ENCODE data around the gene E2F4. TPM values are rescaled to one million over a fixed set of nuclear protein-coding genes. Genes with fewer than 3 reads are reported as not detected.

E2F4 gene
- total RNA-seq, 1 donor from 2014 or later = 97.0 TPM

DNA sequence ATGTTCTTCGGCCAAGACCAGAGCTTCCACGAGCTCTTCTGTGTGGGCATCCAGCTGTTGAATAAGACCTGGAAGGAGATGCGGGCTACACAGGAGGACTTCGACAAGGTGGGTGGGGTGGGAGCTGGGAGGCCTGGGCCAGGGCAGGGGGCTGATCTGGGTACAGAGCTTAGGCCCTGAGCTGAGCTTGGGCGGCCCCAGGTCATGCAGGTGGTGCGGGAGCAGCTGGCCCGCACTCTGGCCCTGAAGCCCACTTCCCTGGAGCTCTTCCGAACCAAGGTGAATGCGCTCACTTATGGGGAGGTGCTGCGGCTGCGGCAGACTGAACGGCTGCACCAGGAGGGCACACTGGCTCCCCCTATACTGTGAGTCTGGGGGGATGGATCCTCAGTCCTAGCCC, 10.5 kb downstream of the E2F4 start:
- Mint-ChIP-seq H3K4me3 (no peak overlapping the region), H3K27me3 (ENCODE audit: low read depth) (no peaks in the 10 kb centered on the region), H3K4me1 (peaks cover 6% of the 10 kb centered on the region), H3K9me3 (no peaks in the 10 kb centered on the region), H3K27ac (ENCODE audit: unreplicated experiment) (no peak overlapping the region), H3K36me3 (ENCODE audit: low read depth) (no peaks in the 10 kb centered on the region)
- TF ChIP-seq, protein P1, sequence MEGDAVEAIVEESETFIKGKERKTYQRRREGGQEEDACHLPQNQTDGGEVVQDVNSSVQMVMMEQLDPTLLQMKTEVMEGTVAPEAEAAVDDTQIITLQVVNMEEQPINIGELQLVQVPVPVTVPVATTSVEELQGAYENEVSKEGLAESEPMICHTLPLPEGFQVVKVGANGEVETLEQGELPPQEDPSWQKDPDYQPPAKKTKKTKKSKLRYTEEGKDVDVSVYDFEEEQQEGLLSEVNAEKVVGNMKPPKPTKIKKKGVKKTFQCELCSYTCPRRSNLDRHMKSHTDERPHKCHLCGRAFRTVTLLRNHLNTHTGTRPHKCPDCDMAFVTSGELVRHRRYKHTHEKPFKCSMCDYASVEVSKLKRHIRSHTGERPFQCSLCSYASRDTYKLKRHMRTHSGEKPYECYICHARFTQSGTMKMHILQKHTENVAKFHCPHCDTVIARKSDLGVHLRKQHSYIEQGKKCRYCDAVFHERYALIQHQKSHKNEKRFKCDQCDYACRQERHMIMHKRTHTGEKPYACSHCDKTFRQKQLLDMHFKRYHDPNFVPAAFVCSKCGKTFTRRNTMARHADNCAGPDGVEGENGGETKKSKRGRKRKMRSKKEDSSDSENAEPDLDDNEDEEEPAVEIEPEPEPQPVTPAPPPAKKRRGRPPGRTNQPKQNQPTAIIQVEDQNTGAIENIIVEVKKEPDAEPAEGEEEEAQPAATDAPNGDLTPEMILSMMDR (conservative IDR thresholded peaks at IDR 0.05) = no peak
- DNase-seq (ENCODE audit: low read depth, low spot score) = no peak

DNA sequence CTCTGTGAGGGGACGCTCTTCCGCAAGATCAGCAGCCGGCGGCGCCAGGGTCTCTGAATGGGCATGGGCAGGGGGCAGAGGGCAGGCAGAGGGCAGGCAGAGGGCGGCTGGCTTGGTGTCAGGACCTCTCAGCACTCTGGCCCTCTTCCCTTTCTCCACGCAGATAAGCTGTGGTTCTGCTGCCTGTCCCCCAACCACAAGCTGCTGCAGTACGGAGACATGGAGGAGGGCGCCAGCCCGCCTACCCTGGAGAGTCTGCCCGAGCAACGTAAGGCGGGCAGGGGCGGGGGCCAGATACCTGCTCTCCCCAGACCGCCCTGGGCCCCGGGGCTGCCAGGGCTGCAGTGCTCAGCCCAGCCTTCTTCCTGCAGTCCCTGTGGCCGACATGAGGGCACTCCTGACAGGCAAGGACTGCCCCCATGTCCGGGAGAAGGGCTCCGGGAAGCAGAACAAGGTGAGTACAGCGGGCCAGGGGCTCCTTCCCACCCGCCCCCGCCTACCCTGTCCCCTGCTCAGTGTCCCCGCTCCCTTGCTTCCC, 11.1 kb downstream of the E2F4 start:
- Mint-ChIP-seq H3K9me3 (no peaks in the 10 kb centered on the region), H3K27ac (ENCODE audit: unreplicated experiment) (no peak overlapping the region), H3K27me3 (ENCODE audit: low read depth) (no peaks in the 10 kb centered on the region), H3K36me3 (ENCODE audit: low read depth) (no peaks in the 10 kb centered on the region), H3K4me1 (peaks cover 6% of the 10 kb centered on the region), H3K4me3 (no peak overlapping the region)
- DNase-seq (ENCODE audit: low read depth, low spot score) = no peak
- TF ChIP-seq, protein P1 (conservative IDR thresholded peaks at IDR 0.05) = no peak

DNA sequence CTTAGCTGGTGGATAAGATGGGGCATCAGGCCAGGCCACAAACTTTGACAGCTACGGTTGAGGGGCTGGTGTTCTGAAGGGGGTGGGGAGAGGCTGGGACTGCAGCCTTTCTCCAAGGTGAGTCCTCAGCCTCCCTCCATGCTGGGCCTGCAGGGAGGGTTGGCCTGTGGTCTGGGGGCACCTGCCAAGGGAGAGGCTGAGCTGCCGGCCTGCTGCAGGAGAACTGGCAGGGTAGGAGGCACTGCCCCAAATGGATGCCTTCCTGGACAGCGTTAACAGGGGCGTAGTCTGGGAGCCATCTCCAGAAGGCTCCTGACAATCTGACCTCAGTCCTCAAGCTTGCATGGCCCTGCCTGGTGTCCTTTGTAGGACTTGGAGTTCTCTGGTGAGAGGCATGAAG, 12.1 kb downstream of the E2F4 start:
- H3K27me3 Mint-ChIP-seq (ENCODE audit: low read depth) = peaks cover under 1% of the 10 kb centered on the region
- H3K9me3 Mint-ChIP-seq = no peaks in the 10 kb centered on the region
- peaks cover 6% of the 10 kb centered on the region for H3K4me1 Mint-ChIP-seq
- no peak for DNase-seq (ENCODE audit: low read depth, low spot score)
- H3K27ac Mint-ChIP-seq (ENCODE audit: unreplicated experiment) = no peak overlapping the region
- no peak overlapping the region for H3K4me3 Mint-ChIP-seq
- H3K36me3 Mint-ChIP-seq (ENCODE audit: low read depth) = no peaks in the 10 kb centered on the region
- TF ChIP-seq, protein P1 (conservative IDR thresholded peaks at IDR 0.05) = no peak

DNA sequence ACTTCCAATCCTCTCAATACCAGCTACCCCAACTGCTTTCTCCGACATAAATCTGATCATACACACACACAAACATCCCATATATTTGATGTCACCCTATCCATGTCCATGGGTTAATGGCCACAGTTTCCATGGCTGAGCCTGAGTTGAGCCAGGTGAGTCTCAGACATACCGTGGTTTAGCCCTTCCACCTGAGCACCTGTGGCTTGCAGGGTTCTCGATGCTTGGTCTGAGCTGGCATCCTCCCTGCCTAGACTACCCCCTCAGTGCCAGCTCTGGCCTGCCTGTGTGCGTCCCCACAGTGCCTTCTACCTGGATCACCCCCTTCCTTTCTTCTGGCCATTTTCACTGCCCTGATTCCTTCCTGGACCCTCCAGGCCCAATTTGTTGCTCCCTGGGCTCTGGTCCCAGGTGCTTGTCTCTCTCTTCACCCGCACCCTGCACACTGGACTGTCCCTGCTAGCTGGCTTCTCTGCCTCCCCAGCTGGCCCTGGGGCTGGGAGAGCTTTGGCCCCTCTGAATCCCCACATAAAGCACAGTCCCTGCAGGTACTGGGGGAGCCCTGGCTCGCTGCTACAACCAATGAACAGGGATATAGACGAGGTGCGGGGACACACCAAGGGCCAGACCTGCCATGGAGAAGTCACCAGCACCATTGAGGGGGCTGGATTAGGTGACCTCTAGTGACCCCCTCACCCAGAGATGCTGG, 14.3 kb downstream of the E2F4 start:
- H3K27ac Mint-ChIP-seq (ENCODE audit: unreplicated experiment) = no peak overlapping the region
- H3K27me3 Mint-ChIP-seq (ENCODE audit: low read depth) = peaks cover 2% of the 10 kb centered on the region
- no peaks in the 10 kb centered on the region for H3K36me3 Mint-ChIP-seq (ENCODE audit: low read depth)
- no peak for DNase-seq (ENCODE audit: low read depth, low spot score)
- peak overlapping the region; percentile 45 for H3K4me3 Mint-ChIP-seq
- TF ChIP-seq, protein P1 (conservative IDR thresholded peaks at IDR 0.05) = no peak
- peaks cover 6% of the 10 kb centered on the region for H3K4me1 Mint-ChIP-seq
- no peaks in the 10 kb centered on the region for H3K9me3 Mint-ChIP-seq

DNA sequence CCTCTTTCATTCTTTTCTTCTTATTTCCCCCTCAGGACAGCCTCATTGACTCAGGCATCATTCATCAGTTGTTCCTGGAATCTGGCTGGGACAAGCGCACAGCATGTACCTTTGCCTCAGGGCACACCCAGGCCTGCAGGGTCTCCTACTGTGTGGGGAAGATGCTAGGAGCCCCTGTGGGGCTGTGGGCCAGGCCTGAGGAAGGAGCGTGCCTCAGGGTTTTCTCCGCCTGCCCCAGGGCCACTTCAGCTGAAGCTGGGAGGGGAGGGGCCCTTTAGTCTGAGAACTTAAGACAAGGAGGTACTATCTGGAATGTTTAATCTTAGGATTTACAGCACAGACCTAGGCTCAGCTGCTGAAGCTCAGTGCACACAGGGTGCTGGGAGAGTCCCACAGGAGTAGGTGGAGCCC, 14.9 kb downstream of the E2F4 start:
- Mint-ChIP-seq H3K27ac (ENCODE audit: unreplicated experiment) (no peak overlapping the region), H3K36me3 (ENCODE audit: low read depth) (no peaks in the 10 kb centered on the region), H3K9me3 (no peaks in the 10 kb centered on the region), H3K4me3 (peak overlapping the region; percentile 45), H3K4me1 (peaks cover 6% of the 10 kb centered on the region), H3K27me3 (ENCODE audit: low read depth) (peaks cover 2% of the 10 kb centered on the region)
- TF ChIP-seq, protein P1 (conservative IDR thresholded peaks at IDR 0.05) = no peak
- no peak for DNase-seq (ENCODE audit: low read depth, low spot score)

Data from neural crest cell (in vitro differentiated cells).